HCT116 (cell line): ENCODE data around the gene GJD3. TPM values are rescaled to one million over a fixed set of nuclear protein-coding genes. Genes with fewer than 3 reads are reported as not detected.

ENCODE experiments used
- ATAC-seq: fragments of 200-7000 bp; cut with Tn5 transposase; 2 replicates; pipeline ENCODE4 v1.9.1; 2020; ENCODE audit warnings: mild to moderate bottlenecking, moderate library complexity
- BruUV-seq: library from RNA; stranded (reverse); fragments of 400-500 nt; replicated peaks from 2 replicates; lab custom pipeline; 2021; lab: Mats Ljungman, UMichigan
- CTCF ChIA-PET: fragments of 300-600 bp; sonication (Branson Sonifier 250); formaldehyde crosslinking; loops from one replicate; lab custom pipeline; 2021; ENCODE audit warnings: antibody characterized with exemption; lab: Charles Lee
- POLR2A ChIA-PET: fragments of 300-600, 350-600 bp; sonication (Branson Sonifier 250); formaldehyde crosslinking; loops from one replicate; lab custom pipeline; 2021; ENCODE audit warnings: antibody characterized with exemption; lab: Charles Lee
- RAD21 ChIA-PET, 2 experiments: fragments of 300-600 bp; sonication (Branson Sonifier 250); formaldehyde crosslinking; loops; one replicate each; lab custom pipeline; 2023; ENCODE audit warnings: low total read pairs in 2 of 2; ENCODE audit not compliant: uncharacterized antibody in 2 of 2, unreplicated experiment in 2 of 2, low non-redundant PET in 1 of 2; lab: Charles Lee
- DNase-seq: peaks from one replicate; pipeline ENCODE4 v3.0.0-alpha.2; 2010; ENCODE audit warnings: low read depth, low spot score
- H2AFZ ChIP-seq: fragments of 200-600 bp; shearing (Covaris generic), sonication (generic); 2 replicates; pipeline ENCODE4 v1.6.1; 2017; ENCODE audit warnings: low read depth, mixed run types, mixed read lengths, antibody characterized with exemption, low read length; ENCODE audit not compliant: poor library complexity, severe bottlenecking
- H3K27ac ChIP-seq: 2 replicates; pipeline ENCODE4 v1.5.1; 2012; ENCODE audit warnings: low read depth, low read length
- H3K27me3 ChIP-seq: fragments of 200-600 bp; sonication (generic); 2 replicates; pipeline ENCODE4 v1.6.1; 2016; ENCODE audit warnings: mixed run types, low read length, mixed read lengths; ENCODE audit not compliant: insufficient read depth
- H3K36me3 ChIP-seq, 2 experiments: fragments of 200-500 bp in 1 of 2; fragments of 200-600 bp in 1 of 2; sonication (Bioruptor generic) in 1 of 2; sonication (generic) in 1 of 2; 2 replicates each; pipeline versions ENCODE4 v1.5.1 to v1.6.1; 2014 to 2016; ENCODE audit warnings: low read length in 2 of 2, inconsistent platforms in 1 of 2, mixed read lengths in 1 of 2, mixed run types in 1 of 2; ENCODE audit not compliant: insufficient read depth in 2 of 2, control insufficient read depth in 1 of 2
- H3K4me1 ChIP-seq, 2 experiments: fragments of 200-600 bp in 1 of 2; sonication (generic) in 1 of 2; 2 replicates each; pipeline versions ENCODE4 v1.5.1 to v1.6.1; 2012 to 2017; ENCODE audit warnings: low read length in 2 of 2, inconsistent platforms in 1 of 2, mild to moderate bottlenecking in 1 of 2, mixed read lengths in 1 of 2, mixed run types in 1 of 2, moderate library complexity in 1 of 2; ENCODE audit not compliant: insufficient read depth in 2 of 2, control insufficient read depth in 1 of 2
- H3K4me2 ChIP-seq: fragments of 200-600 bp; sonication (generic); 2 replicates; pipeline ENCODE4 v1.6.1; 2017; ENCODE audit warnings: mixed run types, low read length, mixed read lengths
- H3K4me3 ChIP-seq, 2 experiments: fragments of 200-600 bp in 1 of 2; sonication (generic) in 1 of 2; replicated peaks in 1 of 2; 2 replicates each; pipeline ENCODE4 v1.5.1; 2011 to 2016; ENCODE audit warnings: low read length in 2 of 2, control low read depth in 1 of 2, low read depth in 1 of 2, mild to moderate bottlenecking in 1 of 2, mixed read lengths in 1 of 2, mixed run types in 1 of 2
- H3K79me2 ChIP-seq: fragments of 200-600 bp; sonication (generic); 2 replicates; pipeline ENCODE4 v1.6.1; 2017; ENCODE audit warnings: mild to moderate bottlenecking, mixed run types, low read length, moderate library complexity, mixed read lengths; ENCODE audit not compliant: insufficient read depth
- H3K9ac ChIP-seq: fragments of 200-600 bp; sonication (generic); 2 replicates; pipeline ENCODE4 v1.6.1; 2016; ENCODE audit warnings: low read length, mixed read lengths
- H3K9me2 ChIP-seq: fragments of 200-600 bp; sonication (generic), shearing (Covaris generic); 2 replicates; pipeline ENCODE4 v1.6.1; 2017; ENCODE audit warnings: mixed run types, mild to moderate bottlenecking, moderate library complexity; ENCODE audit not compliant: insufficient read depth
- H3K9me3 ChIP-seq, 2 experiments: fragments of 200-500 bp in 1 of 2; fragments of 200-600 bp in 1 of 2; sonication (Bioruptor generic) in 1 of 2; sonication (generic) in 1 of 2; 2 replicates each; pipeline ENCODE4 v1.6.1; 2014 to 2017; ENCODE audit warnings: low read length in 2 of 2, mixed read lengths in 2 of 2, inconsistent platforms in 1 of 2, low read depth in 1 of 2, mild to moderate bottlenecking in 1 of 2, mixed run types in 1 of 2, moderate library complexity in 1 of 2; ENCODE audit not compliant: control insufficient read depth in 1 of 2, insufficient read depth in 1 of 2
- H4K20me1 ChIP-seq: fragments of 200-600 bp; sonication (generic), shearing (Covaris generic); 2 replicates; pipeline ENCODE4 v1.6.1; 2017; ENCODE audit warnings: mixed run types, mild to moderate bottlenecking, moderate library complexity; ENCODE audit not compliant: insufficient read depth
- CEBPB ChIP-seq: IDR thresholded peaks from 2 replicates; pipeline ENCODE4 v1.6.1; 2012; ENCODE audit warnings: low read depth
- EZH2 ChIP-seq: fragments of 200-600 bp; sonication (generic); IDR thresholded peaks from 2 replicates; pipeline ENCODE4 v1.6.1; 2017; ENCODE audit warnings: antibody characterized with exemption, mixed run types
- POLR2A ChIP-seq: IDR thresholded peaks from 2 replicates; pipeline ENCODE4 v1.7.0; 2011; ENCODE audit warnings: borderline replicate concordance; ENCODE audit not compliant: insufficient read depth, insufficient read length; ENCODE audit errors: extremely low read depth
- RAD21 ChIP-seq: IDR thresholded peaks from 2 replicates; pipeline ENCODE4 v1.6.1; 2012; ENCODE audit warnings: low read depth, mild to moderate bottlenecking
- intact Hi-C: fragments of 100-400 bp; cut with micrococcal nuclease; formaldehyde crosslinking; loops from 2 replicates; pipeline ENCODE4 v1.10.0; 2022
- total RNA-seq: library from RNA; stranded (reverse); gene quantifications from one replicate; pipeline ENCODE4 v1.2.1, GENCODE V29; 2021; ENCODE audit not compliant: unreplicated experiment
- TF ChIP-seq, protein P1 (sequence below), 3 experiments: fragments of 200-600 bp in 1 of 3; sonication (generic) in 1 of 3; IDR thresholded peaks in 2 of 3; conservative IDR thresholded peaks in 1 of 3; 2 replicates each; pipeline ENCODE4 v1.5.1; 2012 to 2017; ENCODE audit warnings: low read depth in 2 of 3, low read length in 2 of 3, antibody characterized with exemption in 1 of 3, borderline replicate concordance in 1 of 3, control low read depth in 1 of 3, mild to moderate bottlenecking in 1 of 3, mixed read lengths in 1 of 3, mixed run types in 1 of 3, moderate library complexity in 1 of 3; ENCODE audit not compliant: insufficient read depth in 1 of 3
- TF ChIP-seq, protein P2 (sequence below): IDR thresholded peaks from 2 replicates; pipeline ENCODE4 v1.6.1; 2012; ENCODE audit warnings: low read depth

GJD3 gene
- total RNA-seq, 1 experiment from 2014 or later, result not detected

DNA sequence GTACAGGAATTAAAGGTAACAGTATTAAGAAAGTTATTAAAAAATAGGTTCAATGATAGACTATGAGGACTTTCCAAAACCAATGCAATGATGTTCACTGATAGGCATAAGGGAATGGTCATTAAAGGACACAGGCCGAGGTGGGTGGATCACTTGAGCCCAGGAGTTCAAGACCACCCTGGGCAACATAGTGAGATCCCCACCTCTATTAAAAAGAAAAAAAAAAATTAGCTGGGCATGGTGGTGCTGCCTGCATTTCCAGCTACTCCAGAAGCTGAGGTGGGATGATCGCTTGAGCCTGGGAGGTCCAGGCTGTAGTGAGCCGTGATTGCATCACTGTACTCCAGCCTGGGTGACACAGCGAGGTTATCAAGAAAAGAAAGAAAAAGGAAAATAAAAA is 47.3 kb upstream of the GJD3 start:
- H3K4me3 ChIP-seq, result no peak overlapping the region
- ChIA-PET RAD21 (no interaction called here), POLR2A (no interaction called here), CTCF (no interaction called here)
- no peak overlapping the region for H3K9ac ChIP-seq
- intact Hi-C loops, result no loop called here
- TF ChIP-seq RAD21, result no peak
- TF ChIP-seq, protein P1, sequence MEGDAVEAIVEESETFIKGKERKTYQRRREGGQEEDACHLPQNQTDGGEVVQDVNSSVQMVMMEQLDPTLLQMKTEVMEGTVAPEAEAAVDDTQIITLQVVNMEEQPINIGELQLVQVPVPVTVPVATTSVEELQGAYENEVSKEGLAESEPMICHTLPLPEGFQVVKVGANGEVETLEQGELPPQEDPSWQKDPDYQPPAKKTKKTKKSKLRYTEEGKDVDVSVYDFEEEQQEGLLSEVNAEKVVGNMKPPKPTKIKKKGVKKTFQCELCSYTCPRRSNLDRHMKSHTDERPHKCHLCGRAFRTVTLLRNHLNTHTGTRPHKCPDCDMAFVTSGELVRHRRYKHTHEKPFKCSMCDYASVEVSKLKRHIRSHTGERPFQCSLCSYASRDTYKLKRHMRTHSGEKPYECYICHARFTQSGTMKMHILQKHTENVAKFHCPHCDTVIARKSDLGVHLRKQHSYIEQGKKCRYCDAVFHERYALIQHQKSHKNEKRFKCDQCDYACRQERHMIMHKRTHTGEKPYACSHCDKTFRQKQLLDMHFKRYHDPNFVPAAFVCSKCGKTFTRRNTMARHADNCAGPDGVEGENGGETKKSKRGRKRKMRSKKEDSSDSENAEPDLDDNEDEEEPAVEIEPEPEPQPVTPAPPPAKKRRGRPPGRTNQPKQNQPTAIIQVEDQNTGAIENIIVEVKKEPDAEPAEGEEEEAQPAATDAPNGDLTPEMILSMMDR (IDR thresholded peaks at IDR 0.05 in 2 of 3, conservative IDR thresholded peaks at IDR 0.05 in 1 of 3; ENCODE audit: borderline replicate concordance in 1 of 3, insufficient read depth in 1 of 3, low read depth in 2 of 3, low read length in 2 of 3), result no peak
- TF ChIP-seq, protein P2, sequence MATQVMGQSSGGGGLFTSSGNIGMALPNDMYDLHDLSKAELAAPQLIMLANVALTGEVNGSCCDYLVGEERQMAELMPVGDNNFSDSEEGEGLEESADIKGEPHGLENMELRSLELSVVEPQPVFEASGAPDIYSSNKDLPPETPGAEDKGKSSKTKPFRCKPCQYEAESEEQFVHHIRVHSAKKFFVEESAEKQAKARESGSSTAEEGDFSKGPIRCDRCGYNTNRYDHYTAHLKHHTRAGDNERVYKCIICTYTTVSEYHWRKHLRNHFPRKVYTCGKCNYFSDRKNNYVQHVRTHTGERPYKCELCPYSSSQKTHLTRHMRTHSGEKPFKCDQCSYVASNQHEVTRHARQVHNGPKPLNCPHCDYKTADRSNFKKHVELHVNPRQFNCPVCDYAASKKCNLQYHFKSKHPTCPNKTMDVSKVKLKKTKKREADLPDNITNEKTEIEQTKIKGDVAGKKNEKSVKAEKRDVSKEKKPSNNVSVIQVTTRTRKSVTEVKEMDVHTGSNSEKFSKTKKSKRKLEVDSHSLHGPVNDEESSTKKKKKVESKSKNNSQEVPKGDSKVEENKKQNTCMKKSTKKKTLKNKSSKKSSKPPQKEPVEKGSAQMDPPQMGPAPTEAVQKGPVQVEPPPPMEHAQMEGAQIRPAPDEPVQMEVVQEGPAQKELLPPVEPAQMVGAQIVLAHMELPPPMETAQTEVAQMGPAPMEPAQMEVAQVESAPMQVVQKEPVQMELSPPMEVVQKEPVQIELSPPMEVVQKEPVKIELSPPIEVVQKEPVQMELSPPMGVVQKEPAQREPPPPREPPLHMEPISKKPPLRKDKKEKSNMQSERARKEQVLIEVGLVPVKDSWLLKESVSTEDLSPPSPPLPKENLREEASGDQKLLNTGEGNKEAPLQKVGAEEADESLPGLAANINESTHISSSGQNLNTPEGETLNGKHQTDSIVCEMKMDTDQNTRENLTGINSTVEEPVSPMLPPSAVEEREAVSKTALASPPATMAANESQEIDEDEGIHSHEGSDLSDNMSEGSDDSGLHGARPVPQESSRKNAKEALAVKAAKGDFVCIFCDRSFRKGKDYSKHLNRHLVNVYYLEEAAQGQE, result no peak
- TF ChIP-seq CEBPB, result no peak
- no peak for TF ChIP-seq POLR2A
- TF ChIP-seq EZH2, result no peak
- H4K20me1 ChIP-seq, result peaks cover 4% of the 10 kb centered on the region; the same call in 1 of the 2 replicates
- peaks cover 64 to 82% of the 10 kb centered on the region in 2 experiments for H3K36me3 ChIP-seq
- ATAC-seq (no peak), DNase-seq (no peak)
- no peak overlapping the region for H3K4me2 ChIP-seq
- H3K4me1 ChIP-seq, result peaks cover 7 to 16% of the 10 kb centered on the region in 2 experiments; a peak in 3 of 4 replicates
- H3K9me2 ChIP-seq, result no peaks in the 10 kb centered on the region
- H2AFZ ChIP-seq, result no peak overlapping the region
- H3K27ac ChIP-seq, result no peak overlapping the region
- peaks cover 88% of the 10 kb centered on the region for H3K79me2 ChIP-seq
- no peaks in the 10 kb centered on the region for H3K27me3 ChIP-seq
- no TSS peak for BruUV-seq
- H3K9me3 ChIP-seq, result no peaks in the 10 kb centered on the region
